ENCODE data around the gene CDH24.

GRCh38 chr14:23021889-23022442 is 35.4 kb downstream of the CDH24 start:
- TF ChIP-seq CTCF (IDR thresholded peaks at IDR 0.05 in 4 of 5, conservative IDR thresholded peaks at IDR 0.05 in 1 of 5) (no peak), POLR2A (IDR thresholded peaks at IDR 0.05) (no peak)
